ENCODE results near the gene FAM124A. TPM values are rescaled to one million over a fixed set of nuclear protein-coding genes. Genes with fewer than 3 reads are reported as not detected.

Gene FAM124A
- total RNA-seq, 4 donors from 2014 or later, result 2.1 to 7.2 (median 5.2) TPM

- TF ChIP-seq CTCF (IDR thresholded peaks at IDR 0.05), result no peak
- no peak for TF ChIP-seq POLR2A (IDR thresholded peaks at IDR 0.05)
These were observed 110.6 kb downstream of the FAM124A start for GRCh38 chr13:51332566-51333361.

DNA sequence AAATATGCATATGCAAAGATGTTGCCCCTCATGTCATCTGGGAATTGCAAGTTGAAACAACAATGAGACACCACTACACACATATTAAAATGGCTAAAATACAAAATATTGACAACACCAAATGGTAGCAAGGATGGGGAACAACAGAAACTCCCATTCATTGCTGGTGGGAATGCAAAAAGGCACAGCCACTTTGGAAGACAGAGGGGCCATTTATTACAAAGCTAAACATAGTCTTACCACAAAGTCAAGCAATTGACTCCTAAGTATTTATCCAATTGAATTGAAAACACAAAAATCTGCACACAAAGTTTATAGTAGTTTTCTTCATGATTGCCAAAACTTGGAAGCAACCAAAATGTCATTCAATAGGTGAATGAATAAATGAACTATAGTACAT, 111.2 kb downstream of the FAM124A start:
- no peaks in the 10 kb centered on the region for H3K9me3 ChIP-seq
- H3K4me1 ChIP-seq, result no peaks in the 10 kb centered on the region
- TF ChIP-seq POLR2A (IDR thresholded peaks at IDR 0.05) (no peak), CTCF (IDR thresholded peaks at IDR 0.05) (no peak)
- H3K4me3 ChIP-seq, result no peak overlapping the region
- no peaks in the 10 kb centered on the region for H3K27me3 ChIP-seq
- intact Hi-C loops (cut with DNase I; ENCODE audit: low total_unique reads), result no loop called here
- DNase-seq, result no peak
- H3K27ac ChIP-seq, result no peak overlapping the region
- H3K36me3 ChIP-seq, result no peaks in the 10 kb centered on the region

More at GRCh38 chr13:51332566-51333361, 110.6 kb downstream of the FAM124A start:
- Histone ChIP-seq H3K27me3 (no peaks in the 10 kb centered on the region), H3K4me1 (no peaks in the 10 kb centered on the region), H3K27ac (no peak overlapping the region), H3K4me3 (no peak overlapping the region), H3K9me3 (no peaks in the 10 kb centered on the region), H3K36me3 (no peaks in the 10 kb centered on the region)
- intact Hi-C loops (cut with DNase I; ENCODE audit: low total_unique reads), result no loop called here
- no peak for DNase-seq

DNA sequence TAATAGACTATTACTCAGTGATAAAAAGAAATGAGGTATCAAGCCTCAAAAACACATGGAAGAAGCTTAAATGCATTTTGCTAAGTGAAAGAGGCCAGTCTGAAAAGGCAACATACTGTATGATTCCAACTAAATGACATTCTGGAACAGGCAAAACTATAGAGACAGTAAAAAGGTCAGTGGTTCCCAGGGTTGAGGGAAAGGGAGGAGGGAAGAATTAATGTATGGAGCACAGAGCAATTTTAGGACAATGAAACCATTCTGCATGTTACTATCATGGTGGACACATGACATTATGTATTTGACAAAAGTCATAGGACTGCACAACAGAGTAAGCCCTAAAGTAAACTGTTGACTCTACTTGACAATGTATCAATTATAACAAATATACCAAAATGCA, 111.6 kb downstream of the FAM124A start:
- Histone ChIP-seq H3K9me3 (no peaks in the 10 kb centered on the region), H3K36me3 (no peaks in the 10 kb centered on the region), H3K27ac (no peak overlapping the region), H3K4me3 (no peak overlapping the region), H3K4me1 (no peaks in the 10 kb centered on the region), H3K27me3 (no peaks in the 10 kb centered on the region)
- TF ChIP-seq POLR2A (IDR thresholded peaks at IDR 0.05) (no peak), CTCF (IDR thresholded peaks at IDR 0.05) (no peak)
- DNase-seq, result no peak
- intact Hi-C loops (cut with DNase I; ENCODE audit: low total_unique reads), result no loop called here

Small RNAs within 50 kb of the gene (small RNA-seq; reads per million reads assigned to genes)
- gene PRELID3BP2, result not detected

Other genes with a start within 250 kb of the FAM124A start
- gene C13orf42, start 111.1 kb upstream of the FAM124A start, total RNA-seq, result not detected
- gene SERPINE3, start 117.3 kb downstream of the FAM124A start, total RNA-seq, result under 1 TPM in 1 of 4 donors, not detected in 3; 0.14 TPM
- gene INTS6, start 230.6 kb downstream of the FAM124A start, total RNA-seq, result 10 to 100 TPM; 34.3 to 56.9 (median 53.0) TPM

Measured in uterus (tissue), 4 donors.